ENCODE data around the gene ARPC1A.
"Not testable (repeated sequence)": the region's sequence is repeated elsewhere in the genome, so short reads cannot be mapped to it uniquely, and the experiment has no call there.

Gene ARPC1A

DNA sequence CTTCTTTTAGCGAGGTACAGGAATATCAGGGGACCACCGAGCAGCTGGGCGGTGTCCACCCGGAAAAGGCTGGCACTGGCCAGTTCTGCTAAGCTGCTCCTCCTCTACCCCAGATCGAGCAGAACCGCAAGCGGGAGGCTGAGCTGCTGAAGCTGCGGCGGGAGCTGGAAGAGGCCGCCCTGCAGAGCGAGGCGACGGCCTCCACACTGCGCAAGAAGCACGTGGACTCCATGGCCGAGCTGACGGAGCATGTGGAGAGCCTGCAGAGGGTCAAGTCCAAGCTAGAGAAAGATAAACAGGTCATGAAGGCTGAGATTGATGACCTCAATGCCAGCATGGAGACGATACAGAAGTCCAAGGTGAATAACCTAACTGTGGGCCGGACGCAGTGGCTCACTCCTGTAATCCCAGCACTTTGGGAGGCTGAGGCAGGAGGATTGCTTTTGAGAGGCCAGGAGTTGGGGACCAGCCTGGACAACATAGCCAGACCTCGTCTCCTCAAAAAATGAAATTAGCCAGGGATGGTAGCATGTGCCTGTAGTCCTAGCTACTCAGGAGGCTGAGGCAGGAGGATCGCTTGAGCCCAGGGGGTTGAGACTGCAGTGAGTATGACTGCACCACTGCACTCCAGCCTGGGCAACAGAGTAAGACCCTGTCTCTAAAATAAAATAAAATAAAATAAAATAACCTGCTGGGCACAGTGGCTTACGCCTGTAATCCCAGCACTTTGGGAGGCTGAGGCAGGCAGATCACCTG is 37.7 kb upstream of the ARPC1A start:
- Histone ChIP-seq H3K4me1 (ENCODE audit: insufficient read depth, low read length, severe bottlenecking) (no peaks in the 10 kb centered on the region), H3F3A (ENCODE audit: insufficient read depth, low read length) (no peaks in the 10 kb centered on the region), H3K4me3 (ENCODE audit: low read depth, low read length, poor library complexity, severe bottlenecking) (no peak overlapping the region), H3K79me2 (ENCODE audit: insufficient read depth, low read length) (no peaks in the 10 kb centered on the region), H2AFZ (ENCODE audit: low read length) (no peak overlapping the region), H3K9ac (ENCODE audit: low read length) (no peak overlapping the region), H4K20me1 (ENCODE audit: insufficient read depth, low read length) (no peaks in the 10 kb centered on the region), H3K9me3 (ENCODE audit: low read length) (no peaks in the 10 kb centered on the region), H3K36me3 (ENCODE audit: insufficient read depth, low read length) (no peaks in the 10 kb centered on the region), H3K9me2 (ENCODE audit: low read depth, low read length) (no peaks in the 10 kb centered on the region), H3K27ac (ENCODE audit: low read depth, low read length, poor library complexity, severe bottlenecking) (no peak overlapping the region), H3K4me2 (ENCODE audit: low read length) (no peak overlapping the region), H3K27me3 (ENCODE audit: insufficient read depth, low read length) (peaks cover 4% of the 10 kb centered on the region)
- no peak for TF ChIP-seq EZH2 (IDR thresholded peaks at IDR 0.05; ENCODE audit: borderline replicate concordance, low read length)
- TF ChIP-seq, protein P1, sequence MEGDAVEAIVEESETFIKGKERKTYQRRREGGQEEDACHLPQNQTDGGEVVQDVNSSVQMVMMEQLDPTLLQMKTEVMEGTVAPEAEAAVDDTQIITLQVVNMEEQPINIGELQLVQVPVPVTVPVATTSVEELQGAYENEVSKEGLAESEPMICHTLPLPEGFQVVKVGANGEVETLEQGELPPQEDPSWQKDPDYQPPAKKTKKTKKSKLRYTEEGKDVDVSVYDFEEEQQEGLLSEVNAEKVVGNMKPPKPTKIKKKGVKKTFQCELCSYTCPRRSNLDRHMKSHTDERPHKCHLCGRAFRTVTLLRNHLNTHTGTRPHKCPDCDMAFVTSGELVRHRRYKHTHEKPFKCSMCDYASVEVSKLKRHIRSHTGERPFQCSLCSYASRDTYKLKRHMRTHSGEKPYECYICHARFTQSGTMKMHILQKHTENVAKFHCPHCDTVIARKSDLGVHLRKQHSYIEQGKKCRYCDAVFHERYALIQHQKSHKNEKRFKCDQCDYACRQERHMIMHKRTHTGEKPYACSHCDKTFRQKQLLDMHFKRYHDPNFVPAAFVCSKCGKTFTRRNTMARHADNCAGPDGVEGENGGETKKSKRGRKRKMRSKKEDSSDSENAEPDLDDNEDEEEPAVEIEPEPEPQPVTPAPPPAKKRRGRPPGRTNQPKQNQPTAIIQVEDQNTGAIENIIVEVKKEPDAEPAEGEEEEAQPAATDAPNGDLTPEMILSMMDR (IDR thresholded peaks at IDR 0.05; ENCODE audit: low read length): no peak

DNA sequence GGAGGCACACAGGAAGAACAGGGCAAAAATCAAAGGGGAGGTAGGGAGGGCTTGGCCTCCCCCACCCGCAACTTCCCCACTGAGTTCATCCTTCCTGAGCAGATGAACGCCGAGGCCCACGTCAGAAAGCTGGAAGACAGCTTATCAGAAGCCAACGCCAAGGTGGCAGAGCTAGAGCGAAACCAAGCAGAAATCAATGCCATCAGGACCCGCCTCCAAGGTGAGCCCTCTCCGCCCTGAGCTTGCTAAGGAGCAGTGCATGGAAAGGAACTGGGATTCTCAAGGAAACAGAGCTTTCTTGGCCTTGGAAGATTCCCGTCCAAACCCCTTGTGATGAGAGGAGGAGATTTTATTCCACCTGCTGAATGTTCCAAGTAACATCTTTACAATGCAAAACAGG is 36.5 kb upstream of the ARPC1A start:
- H3K27me3 ChIP-seq (ENCODE audit: insufficient read depth, low read length): peaks cover 4% of the 10 kb centered on the region
- H4K20me1 ChIP-seq (ENCODE audit: insufficient read depth, low read length): no peaks in the 10 kb centered on the region
- H3K9ac ChIP-seq (ENCODE audit: low read length): no peak overlapping the region
- H3K9me3 ChIP-seq (ENCODE audit: low read length): no peaks in the 10 kb centered on the region
- H3K9me2 ChIP-seq (ENCODE audit: low read depth, low read length): no peaks in the 10 kb centered on the region
- TF ChIP-seq, protein P1 (IDR thresholded peaks at IDR 0.05; ENCODE audit: low read length): no peak
- no peak for TF ChIP-seq EZH2 (IDR thresholded peaks at IDR 0.05; ENCODE audit: borderline replicate concordance, low read length)
- H3K27ac ChIP-seq (ENCODE audit: low read depth, low read length, poor library complexity, severe bottlenecking): no peak overlapping the region
- no peaks in the 10 kb centered on the region for H3K79me2 ChIP-seq (ENCODE audit: insufficient read depth, low read length)
- no peak overlapping the region for H2AFZ ChIP-seq (ENCODE audit: low read length)
- H3F3A ChIP-seq (ENCODE audit: insufficient read depth, low read length): no peaks in the 10 kb centered on the region
- H3K36me3 ChIP-seq (ENCODE audit: insufficient read depth, low read length): no peaks in the 10 kb centered on the region
- H3K4me2 ChIP-seq (ENCODE audit: low read length): no peak overlapping the region
- no peaks in the 10 kb centered on the region for H3K4me1 ChIP-seq (ENCODE audit: insufficient read depth, low read length, severe bottlenecking)
- no peak overlapping the region for H3K4me3 ChIP-seq (ENCODE audit: low read depth, low read length, poor library complexity, severe bottlenecking)

DNA sequence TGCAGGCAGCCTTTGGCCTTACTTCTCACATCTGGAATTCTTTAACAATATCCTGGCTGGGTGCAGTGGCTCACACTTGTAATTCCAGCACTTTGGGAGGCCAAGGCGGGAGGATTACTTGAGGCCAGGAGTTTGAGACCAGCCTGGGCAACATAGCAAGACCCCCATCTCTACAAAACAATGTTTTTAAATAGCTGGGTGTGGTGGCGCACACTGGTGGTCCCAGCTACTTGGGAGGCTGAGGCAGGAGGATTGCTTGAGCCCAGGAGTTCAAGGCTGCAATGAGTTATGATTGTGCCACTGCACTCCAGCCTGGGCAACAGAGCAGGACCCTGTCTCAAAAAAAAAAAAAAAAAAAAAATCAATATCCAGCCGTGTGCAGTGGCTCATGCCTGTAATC is 35.5 kb upstream of the ARPC1A start:
- H3K4me2 ChIP-seq (ENCODE audit: low read length); H3K9me3 ChIP-seq (ENCODE audit: low read length); H2AFZ ChIP-seq (ENCODE audit: low read length); H3K9me2 ChIP-seq (ENCODE audit: low read depth, low read length); H3K27ac ChIP-seq (ENCODE audit: low read depth, low read length, poor library complexity, severe bottlenecking); H4K20me1 ChIP-seq (ENCODE audit: insufficient read depth, low read length); H3K9ac ChIP-seq (ENCODE audit: low read length); H3K27me3 ChIP-seq (ENCODE audit: insufficient read depth, low read length); H3K79me2 ChIP-seq (ENCODE audit: insufficient read depth, low read length); H3K4me3 ChIP-seq (ENCODE audit: low read depth, low read length, poor library complexity, severe bottlenecking); H3K4me1 ChIP-seq (ENCODE audit: insufficient read depth, low read length, severe bottlenecking); H3K36me3 ChIP-seq (ENCODE audit: insufficient read depth, low read length); H3F3A ChIP-seq (ENCODE audit: insufficient read depth, low read length): not testable (repeated sequence)

Measured in OCI-LY1 (cell line).